GM21619 (cell line): ENCODE data around the gene LSP1.
"Not testable (repeated sequence)": the region's sequence is repeated elsewhere in the genome, so short reads cannot be mapped to it uniquely, and the experiment has no call there.

Source experiments
- ATAC-seq: cut with Tn5 transposase; IDR thresholded peaks from one replicate; pipeline ENCODE4 v1.9.1; 2021; ENCODE audit not compliant: unreplicated experiment

The LSP1 gene

GRCh38 chr11:1862588-1863351 is 9.9 kb downstream of the LSP1 start:
- ATAC-seq = no peak

DNA sequence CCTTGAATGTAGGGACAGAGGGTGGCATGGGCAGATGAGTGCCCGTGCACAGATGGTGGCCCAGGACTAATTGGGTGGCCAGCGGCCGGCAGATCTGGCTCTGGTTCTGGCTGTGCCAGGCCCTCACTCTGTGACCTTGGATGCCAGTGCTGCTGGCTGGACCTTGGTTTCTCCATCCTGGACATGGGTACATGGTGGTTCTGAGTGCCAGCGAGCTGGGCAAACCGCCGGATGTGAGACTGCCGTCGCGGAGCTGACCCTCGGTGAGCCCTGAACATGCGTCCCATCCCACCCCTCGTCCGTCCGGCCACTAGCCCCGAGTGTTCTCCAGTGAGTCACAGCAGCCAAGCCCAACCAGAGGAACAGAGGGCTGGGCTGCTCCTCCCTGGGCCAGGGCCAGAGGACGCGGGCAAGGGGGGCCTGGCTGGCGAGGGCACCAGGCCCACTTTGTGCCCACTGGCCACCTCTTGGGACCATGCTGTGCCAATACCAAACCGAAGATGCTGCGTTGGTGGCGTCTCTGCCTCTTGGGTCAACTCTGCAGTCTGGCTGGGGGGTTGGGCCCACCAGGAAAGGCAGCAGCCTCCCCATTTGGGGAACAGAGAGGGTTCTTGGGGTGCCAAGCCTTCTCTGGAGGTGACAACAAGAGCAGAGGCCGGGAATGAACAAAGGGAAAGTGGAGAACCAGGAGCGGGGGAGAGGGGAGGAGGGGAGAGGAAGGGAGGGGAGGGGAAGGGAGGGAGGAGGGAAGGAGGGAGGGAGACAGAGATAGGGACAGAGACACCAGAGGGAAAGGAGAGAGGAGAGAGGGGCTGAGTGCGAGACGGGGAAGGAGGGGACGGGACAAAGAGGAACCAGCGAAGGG is 10.7 kb downstream of the LSP1 start:
- no peak for ATAC-seq

GRCh38 chr11:1864231-1864630 is 11.3 kb downstream of the LSP1 start:
- ATAC-seq = no peak

- ATAC-seq = no peak
Observed at GRCh38 chr11:1864831-1865665, 12.2 kb downstream of the LSP1 start.

- no peak for ATAC-seq
Observed at GRCh38 chr11:1866226-1866625, 13.3 kb downstream of the LSP1 start.

GRCh38 chr11:1866776-1867175 is 13.9 kb downstream of the LSP1 start:
- no peak for ATAC-seq

- no peak for ATAC-seq
Observed at GRCh38 chr11:1867381-1867780, 14.5 kb downstream of the LSP1 start.

- ATAC-seq = no peak
Observed at GRCh38 chr11:1868056-1868635, 15.3 kb downstream of the LSP1 start.

GRCh38 chr11:1868636-1869291 is 15.9 kb downstream of the LSP1 start:
- no peak for ATAC-seq

GRCh38 chr11:1869427-1870325 is 16.8 kb downstream of the LSP1 start:
- ATAC-seq = no peak

DNA sequence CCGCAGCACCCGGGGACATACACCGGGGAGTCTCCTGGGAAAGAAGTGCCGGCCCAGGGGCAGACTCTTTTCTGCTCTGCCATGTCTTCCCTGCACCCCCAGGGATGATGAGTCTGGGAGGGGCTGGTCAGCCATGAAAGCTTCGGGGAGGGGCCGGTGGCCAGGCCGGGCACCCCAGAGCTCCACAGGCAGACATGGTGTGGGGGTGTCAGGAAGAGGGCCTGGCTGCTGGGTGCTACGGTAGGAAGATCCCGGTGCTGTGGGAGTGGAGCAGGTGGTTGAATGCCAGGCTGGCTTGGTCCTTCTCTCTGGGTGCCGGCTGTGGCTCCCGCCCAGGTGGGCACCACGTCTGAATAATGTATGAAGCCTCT is 17.4 kb downstream of the LSP1 start:
- no peak for ATAC-seq

- ATAC-seq = no peak
Observed at GRCh38 chr11:1870721-1871466, 18.0 kb downstream of the LSP1 start.

- no peak for ATAC-seq
Observed at GRCh38 chr11:1871531-1871930, 18.6 kb downstream of the LSP1 start.

DNA sequence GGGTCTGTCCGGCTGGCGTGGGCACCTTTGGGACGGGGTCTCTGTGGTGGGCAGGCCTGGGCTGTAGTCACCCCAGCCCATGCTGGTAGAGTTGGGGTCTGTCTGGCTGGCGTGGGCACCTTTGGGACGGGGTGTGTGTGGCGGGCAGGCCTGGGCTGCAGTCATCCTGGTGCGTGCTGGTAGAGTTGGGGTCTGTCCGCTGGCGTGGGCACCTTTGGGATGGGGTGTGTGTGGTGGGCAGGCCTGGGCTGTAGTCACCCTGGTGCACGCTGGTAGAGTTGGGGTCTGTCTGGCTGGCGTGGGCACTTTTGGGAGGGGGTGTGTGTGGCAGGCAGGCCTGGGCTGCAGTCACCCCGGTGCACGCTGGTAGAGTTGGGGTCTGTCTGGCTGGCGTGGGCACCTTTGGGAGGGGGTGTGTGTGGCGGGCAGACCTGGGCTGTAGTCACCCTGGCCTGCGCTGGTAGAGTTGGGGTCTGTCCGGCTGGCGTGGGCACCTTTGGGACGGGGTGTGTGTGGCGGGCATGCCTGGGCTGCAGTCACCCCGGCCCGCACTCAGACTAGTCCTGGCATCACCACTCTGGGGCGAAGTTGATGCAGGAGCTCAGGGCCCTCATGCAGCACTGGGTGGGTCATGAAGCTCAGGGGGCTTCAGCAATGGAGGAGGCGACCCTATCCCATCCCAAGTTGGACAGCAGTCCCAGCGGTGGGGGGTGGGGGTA is 19.5 kb downstream of the LSP1 start:
- no peak for ATAC-seq

- no peak for ATAC-seq
Observed at GRCh38 chr11:1873048-1873812, 20.3 kb downstream of the LSP1 start.

GRCh38 chr11:1873813-1874150 is 20.9 kb downstream of the LSP1 start:
- not testable (repeated sequence) for ATAC-seq

GRCh38 chr11:1874441-1875092 is 21.7 kb downstream of the LSP1 start:
- ATAC-seq = not testable (repeated sequence)
